Measurements from ENCODE around the gene IPO7.
"Not testable (repeated sequence)": the region's sequence is repeated elsewhere in the genome, so short reads cannot be mapped to it uniquely, and the experiment has no call there.

The IPO7 gene

DNA sequence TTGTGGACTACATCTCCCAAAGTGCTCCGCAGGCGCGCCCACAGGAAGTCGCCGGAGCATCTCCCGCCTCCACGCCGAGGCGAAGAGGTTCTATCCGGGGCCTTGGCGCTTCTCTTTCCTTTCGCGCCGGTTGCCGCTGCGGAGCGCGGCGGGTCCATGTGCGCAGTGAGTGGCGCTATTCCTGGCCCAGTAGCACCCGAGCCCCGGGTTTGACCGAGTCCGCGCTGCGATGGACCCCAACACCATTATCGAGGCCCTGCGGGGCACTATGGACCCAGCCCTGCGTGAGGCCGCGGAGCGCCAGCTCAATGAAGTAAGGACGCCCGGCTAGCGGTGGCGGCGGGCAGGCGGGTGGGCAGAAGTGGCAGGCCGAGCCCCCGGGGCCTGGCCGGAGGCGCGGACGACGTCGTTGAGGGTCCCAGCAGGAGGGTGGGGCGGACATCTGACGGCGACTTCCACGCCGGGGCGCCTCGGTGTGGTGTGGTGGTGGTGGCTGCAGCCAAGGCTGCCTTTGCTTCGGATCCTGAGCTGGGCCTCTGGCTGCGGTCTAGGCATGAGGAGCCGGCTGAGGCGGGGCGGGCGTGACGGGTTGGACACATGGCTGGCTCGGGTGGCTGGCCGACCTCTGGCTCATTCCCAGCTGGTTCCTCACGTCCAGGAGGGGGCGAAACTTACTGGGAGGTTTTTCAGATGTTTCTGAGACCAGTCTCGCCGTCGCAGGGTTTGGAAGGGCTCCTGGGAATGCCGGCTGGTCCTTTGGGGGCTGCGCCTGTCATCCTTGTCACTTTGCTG, at the start of gene IPO7:
IPO7 (plus strand) TSS at position 118 of the 792 bp plus-strand sequence; CDS start at position 230, 112 bp downstream.
- peak; percentile 94 for DNase-seq (ENCODE audit: low spot score)

DNA sequence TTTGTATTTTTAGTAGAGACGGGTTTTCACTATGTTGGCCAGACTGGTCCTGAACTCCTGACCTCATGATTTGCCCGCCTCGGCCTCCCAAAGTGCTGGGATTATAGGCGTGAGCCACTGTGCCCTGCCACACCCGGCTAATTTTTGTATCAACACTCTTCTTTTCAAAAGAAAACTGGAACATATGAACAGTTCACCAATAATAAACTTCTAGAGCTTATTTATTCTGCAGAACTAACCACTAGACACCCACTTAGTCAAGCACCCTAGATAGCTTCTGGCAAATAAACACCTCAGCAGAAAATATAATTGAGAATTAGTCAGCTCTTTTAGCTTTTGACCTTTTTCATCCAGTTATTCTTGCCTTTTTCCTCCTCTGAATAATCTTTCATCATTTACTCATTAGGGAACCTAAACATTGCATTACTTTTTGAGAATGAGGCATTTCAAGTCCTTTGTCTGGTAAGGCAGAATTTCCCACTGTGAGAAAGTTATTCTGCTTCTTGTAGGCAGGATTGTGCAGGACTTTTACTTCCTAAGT, 42.7 kb upstream of the IPO7 start:
- no peak for DNase-seq (ENCODE audit: low spot score)

DNA sequence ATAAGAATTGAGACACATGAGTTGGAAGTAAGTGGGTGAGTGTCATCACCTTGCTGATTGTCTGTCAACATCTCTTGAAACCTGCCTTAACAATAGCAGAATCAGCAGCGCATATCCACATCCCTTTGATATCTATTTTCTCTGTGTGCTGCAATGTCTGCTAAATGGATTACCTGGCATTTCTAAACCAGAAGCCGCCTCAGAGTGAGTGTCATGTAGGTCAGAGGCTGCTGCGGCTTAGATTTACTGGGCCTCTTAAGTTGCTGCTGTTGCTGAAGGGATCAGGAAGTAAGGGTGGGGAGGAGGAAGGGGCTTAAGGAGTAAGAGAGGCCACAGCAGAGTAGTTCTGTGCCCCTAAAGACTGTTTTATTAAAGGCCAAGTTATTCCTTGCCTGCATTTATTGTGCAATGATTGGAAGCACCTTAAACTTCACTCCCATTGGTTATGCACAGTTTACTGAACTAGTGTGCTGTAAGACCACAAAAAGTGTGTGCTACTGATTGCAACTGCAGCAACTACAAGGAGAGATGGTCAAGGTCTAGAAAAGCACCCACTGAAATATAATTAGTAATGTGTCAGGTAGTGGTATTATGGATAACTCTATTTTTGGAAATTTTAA, 40.3 kb upstream of the IPO7 start:
- DNase-seq (ENCODE audit: low spot score): no peak

DNA sequence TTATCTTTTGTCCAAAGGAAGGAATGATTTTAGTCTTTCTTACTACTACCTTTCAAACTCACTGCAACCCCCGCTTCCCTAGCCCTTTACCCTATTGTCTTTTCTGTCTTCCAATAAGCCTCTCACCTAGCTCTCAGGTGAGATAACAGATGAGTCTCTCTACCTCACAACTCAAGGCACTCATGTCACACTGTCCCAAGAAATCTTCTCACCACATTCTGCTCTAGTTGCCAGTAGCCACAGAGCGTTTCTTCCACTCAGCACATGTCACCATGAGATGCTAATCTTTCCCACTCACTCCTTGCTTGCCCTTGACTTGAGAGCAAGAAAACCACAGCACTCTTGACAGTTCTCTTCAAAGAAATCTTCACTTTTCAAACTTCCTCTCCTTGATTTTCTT, 37.4 kb upstream of the IPO7 start:
- no peak for DNase-seq (ENCODE audit: low spot score)

DNA sequence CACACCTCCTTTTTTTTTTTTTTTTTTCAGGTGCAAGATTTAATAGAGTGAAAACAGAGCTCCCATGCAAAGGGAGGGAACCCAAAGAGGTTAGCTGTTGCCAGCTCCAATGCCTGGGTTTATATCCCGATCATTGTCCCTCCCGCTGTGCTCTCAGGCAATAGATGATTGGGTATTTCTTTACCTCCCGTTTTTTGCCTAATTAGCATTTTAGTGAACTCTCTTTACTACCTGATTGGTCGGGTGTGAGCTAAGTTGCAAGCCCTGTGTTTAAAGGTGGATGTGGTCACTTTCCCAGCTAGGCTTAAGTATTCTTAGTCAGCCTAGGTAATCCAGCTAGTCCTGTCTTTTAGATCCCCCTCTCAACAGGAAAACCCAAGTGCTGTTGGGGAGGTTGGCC, 36.7 kb upstream of the IPO7 start:
- DNase-seq (ENCODE audit: low spot score): not testable (repeated sequence)

DNA sequence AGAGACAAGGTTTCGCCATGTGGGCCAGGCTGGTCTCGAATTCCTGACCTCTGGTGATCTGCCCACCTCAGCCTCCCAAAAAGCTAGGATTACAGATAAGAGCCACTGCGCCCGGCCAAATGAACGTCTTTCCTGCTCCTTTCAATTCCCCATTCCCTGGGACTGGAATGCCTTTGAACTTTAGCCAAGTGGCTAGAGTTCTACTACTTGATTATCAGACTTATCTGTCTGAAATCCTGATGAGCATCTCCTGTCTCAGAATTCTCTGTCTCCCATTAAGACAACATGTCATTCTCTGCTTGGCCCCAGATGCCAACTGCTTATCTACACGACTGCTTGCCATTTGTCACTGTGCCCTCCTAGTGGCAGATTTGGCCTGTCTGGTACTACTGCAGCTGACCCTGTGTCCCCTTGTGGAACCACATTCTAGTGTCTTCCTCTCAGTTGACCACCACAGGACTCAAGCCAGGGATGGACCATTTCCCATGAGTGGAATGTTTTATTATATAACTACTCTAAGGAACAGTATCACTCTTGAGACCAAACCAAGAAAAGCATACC, 33.1 kb upstream of the IPO7 start:
- no peak for DNase-seq (ENCODE audit: low spot score)

DNA sequence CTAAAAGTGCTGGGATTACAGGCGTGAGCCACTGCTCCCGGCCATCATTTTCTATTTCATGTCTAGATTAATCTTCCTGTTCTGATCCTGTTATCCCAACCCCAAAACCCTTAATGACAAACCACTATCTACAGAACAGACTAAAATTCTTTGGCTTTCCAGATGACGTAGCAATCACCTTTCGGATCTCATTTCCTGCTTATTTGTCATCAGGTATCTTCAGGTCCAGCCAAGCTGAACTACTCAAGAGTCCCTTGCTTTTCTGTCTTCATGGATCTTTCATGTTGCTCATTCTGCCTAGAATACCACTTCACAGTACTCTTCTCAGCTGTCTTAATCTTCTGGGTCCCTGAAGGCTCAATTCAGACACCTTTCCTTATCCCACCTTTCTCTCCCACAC, 27.4 kb upstream of the IPO7 start:
- no peak for DNase-seq (ENCODE audit: low spot score)

DNA sequence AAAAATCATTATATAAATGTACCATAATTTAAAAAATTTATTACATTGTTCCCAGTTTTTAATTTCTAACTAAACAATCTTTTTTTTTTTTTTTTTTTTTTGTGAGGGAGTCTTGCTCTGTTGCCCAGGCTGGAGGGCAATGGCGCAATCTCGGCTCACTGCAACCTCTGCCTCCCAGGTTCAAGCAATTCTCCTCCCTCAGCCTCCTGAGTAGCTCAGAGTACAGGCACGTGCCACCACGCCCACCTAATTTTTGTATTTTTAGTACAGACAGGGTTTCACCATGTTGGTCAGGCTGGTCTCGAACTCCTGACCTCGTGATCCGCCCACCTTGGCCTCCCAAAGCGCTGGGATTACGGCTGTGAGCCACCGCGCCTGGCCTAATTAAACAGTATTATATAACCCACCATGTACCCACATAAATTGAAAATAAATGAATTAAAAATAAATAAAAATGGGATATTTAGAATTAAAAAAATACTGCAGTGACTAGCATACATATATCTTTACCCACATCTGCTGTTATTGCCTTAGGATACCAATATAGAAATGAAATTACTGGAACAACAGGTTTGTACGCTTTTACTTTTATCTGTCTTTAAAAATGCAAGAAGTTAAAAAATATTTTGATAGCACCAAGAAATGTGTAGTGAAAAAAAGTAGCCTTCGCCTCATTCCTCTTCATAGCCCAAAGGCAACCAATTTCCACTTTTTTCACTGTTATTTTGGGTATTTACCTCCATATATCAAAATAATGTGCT, 23.4 kb upstream of the IPO7 start:
- not testable (repeated sequence) for DNase-seq (ENCODE audit: low spot score)

DNA sequence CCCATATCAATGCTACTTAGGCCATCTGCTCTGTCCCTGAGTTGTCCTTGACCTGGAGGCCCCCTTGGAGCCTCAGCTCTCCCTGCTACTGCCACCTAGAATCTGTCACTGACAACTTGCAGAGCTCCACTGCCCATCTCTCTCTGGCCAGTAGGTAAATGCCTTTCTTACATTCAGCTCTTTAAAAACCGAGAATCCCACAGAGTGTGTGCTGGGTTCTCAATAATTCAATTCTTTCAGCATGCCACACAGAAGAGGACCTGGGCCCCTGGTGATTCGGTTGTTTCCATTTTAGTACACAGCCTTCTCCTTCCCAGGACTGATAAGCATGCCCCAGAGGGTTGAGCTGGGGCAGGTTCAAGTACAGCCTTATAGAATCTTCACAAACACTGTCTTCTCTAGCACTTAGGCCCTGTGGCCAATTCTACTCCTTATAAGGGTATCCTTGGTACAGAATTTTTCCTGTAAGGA, 22.0 kb upstream of the IPO7 start:
- DNase-seq (ENCODE audit: low spot score): peak; percentile 15

DNA sequence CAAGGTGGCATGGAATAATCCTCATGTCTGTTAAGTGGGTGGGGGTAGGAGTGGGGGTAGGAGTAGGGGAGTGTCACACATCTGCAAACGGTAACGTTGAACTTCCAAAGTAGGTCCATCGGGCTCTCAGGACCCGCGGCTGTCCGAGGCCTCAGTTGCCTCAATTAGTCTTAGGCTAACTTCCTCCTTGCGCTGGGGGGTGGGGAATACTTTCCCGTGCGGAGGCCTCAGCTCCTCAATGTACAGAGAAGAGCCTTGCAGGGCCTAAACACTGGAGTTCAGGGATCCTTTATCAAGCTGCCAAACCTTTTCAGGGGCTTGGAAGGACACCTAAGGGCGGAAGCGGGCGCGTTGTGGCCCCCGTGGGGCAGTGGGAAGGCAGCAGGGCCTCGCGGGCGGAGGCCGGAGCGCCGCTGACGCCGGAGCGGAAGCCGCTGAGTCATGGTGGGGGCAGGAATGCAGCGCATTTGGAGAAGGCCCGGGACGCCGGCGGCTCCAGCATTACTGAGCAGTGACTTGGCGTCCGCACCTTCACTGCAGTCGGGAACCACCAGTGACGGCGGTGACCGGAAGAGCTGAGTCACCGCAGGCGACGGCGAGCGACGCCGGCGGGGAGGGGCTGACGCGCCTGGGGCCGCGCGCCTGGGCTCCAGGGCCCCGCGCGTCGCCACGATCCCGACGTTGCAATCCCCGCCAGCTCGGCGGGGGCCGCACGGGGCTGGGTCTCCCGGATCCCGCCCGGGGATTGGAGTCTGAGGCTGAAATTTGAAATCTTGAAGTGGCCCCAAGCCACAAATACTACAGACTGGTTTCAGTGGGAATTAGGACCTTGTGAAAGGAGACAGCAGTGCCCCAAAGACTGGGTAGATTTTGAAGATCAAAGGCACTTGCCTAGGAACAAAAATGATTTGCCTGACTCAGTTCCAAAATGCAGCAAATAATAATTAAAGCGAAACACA, 20.2 kb upstream of the IPO7 start:
- DNase-seq (ENCODE audit: low spot score): peak; percentile 91

DNA sequence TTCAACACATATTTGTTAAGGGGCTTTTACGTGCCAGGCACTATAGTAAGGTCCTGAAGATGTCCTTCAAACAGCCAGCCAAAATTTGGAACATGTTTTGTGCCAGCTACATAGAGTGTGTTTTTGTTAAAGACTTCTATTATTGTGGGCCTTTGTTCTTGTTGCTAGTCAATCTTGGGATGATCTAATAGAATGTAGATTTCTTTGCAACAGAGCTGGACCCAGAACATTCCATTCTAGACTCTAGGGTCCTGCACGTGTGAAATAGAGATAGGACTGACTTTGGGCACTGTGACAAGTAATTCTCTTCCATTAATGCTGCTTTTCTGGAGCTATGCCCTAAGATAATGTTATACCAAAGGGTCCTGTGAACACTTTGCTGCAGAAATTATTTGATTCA, 16.9 kb upstream of the IPO7 start:
- DNase-seq (ENCODE audit: low spot score): no peak

DNA sequence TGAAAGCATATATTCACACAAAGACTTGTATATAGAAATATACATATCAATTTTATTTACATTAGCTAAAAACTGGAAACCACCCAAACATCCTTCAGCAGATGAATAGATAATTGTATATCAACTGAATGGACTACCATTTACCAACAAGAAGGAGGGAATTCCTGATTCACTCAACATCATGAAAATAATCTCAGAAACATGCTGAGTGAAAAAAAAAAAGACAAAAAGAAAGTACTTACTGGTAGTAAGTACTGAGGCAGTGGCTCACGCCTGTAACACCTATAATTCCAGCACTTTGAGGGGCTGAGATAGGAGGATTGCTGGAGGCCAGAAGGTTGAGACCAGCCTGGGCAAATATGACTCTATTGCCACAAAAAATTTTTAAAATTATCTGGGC, 7.4 kb upstream of the IPO7 start:
- no peak for DNase-seq (ENCODE audit: low spot score)

DNA sequence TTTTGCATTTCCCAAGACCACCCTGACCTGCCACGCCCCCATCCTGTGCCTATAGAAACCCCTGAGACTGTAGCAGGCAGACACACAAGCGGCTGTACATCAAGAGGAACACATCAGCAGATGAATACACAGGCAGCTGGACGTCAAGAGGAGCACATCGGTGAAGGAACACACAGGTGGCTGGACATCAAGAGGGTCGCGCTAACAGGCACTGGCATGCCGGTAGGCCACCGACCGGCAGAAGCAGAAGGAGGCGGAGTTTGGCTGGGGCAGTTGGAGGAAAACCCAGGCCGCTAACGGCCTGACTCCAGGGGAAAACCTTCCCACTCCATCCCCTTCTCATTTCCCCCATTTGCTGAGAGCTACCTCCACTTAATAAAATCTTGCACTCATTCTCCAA, 5.4 kb upstream of the IPO7 start:
- no peak for DNase-seq (ENCODE audit: low spot score)

DNA sequence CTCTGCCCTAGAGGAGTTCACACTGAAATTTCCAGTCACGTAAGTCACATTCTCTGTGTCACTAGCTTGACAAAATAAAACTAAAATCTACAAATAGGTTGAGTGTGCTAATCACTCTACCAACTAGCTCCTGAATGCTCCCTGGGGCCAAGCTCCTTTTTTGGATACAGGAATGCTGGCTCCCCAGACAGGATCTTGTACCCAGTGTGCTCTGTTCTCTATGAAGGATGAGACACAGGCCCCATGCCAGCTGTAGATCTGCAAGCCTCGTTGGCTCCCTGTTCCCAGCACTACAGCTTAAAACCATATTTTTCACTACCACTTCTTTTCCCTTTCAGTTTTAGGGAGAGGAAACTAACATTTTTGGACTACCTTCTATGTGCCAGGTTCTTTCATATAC, 3.7 kb upstream of the IPO7 start:
- DNase-seq (ENCODE audit: low spot score): no peak

DNA sequence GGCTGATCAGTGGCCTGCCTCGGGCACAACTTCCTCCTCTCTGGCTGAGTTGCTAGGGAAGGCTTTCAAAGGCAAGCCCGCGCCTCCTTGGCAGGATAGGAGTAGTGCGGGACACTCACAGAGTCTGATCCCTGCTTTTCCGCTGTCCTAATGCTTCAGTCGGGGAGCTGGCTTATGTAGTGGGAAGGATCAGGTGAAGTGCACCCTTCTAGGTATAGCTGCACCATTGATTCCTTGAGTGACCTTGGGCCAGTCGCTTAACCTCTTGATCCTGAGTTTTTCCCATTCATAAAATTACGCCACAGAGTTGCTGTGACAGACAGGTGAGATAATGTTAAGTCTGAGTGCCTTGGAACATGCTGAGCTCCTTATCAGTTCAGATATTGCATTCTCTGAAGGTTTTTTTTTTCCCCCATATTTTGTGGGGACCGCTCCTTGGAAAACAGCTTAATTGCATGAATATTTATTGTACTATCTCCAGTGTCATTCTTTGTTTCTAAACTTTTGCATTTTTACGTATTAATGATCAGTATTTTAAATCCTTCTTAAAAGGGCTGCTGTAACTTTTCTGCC, 961 bp downstream of the IPO7 start:
- DNase-seq (ENCODE audit: low spot score): peak; percentile 32

DNA sequence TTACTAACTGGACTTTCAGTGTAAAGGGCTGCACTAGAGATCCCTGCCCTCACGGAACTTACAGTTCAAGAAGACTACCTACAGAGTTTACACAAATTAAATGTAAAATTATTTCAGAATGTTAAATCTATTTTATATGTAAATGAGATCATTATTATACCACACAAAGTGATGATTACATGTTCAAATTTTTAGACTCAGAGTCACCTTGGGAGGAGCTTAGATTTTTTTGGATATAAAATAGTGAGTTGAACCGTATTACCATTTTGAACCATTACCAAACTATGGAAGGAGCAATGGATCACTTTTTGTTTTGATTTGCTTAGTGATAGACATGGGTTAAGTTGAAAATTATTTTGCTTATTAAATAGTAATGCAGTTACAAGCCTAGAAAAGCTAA, 1.6 kb downstream of the IPO7 start:
- no peak for DNase-seq (ENCODE audit: low spot score)

DNA sequence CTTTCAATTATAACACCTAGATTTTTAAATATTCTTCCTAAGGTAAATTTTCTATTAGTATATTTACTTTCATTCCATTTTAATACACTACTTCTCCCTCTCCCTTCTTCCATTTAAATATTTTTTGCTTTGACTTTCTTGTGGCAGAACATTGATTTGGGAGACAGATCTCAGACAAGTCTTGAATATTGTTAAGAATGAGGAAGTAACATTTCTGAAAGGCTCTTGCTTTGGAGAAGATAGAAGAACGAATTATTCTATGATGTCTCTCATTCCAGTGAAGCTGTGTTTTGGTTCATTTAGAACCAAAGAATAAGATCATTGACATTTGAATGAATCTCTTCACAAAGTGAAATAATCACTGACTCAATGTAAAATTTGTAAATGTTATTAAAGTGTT, 2.4 kb downstream of the IPO7 start:
- DNase-seq (ENCODE audit: low spot score): no peak

DNA sequence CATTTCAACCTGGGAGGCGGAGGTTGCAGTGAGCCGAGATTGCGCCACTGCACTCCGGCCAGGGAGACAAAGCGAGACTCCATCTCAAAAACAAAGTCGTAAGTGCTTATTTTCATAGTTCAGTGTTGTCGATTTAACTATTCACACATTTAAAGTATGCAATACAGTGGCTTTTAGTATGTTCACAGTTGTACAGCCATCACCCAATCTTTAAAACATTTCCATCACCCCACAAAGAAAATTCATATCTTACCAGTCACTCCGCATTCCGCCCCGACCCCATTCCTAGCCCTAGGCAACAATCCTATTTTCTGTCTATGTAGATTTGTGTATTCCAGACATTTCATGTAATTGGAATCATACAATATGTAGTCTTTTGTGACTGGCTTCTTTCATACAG, 11.9 kb downstream of the IPO7 start:
- DNase-seq (ENCODE audit: low spot score): no peak

DNA sequence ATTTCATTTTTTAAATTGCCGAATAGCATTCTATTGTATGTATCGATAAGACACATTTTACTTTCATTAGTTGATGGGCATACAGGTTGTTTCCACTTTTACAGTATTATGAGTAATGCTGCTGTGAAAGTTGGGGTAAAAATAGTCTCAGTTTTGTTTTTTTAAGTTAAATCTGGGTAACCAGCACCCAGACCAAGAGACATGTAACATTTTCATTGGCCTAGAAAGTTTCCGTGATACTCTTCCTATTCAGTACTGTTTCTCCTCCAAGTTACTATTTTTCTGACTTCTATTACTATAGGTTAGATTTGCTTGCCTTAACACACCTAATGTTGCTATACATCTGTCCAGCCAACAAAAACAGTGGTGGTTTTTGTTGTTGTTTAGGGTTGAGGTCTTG, 12.3 kb downstream of the IPO7 start:
- DNase-seq (ENCODE audit: low spot score): peak; percentile 13

DNA sequence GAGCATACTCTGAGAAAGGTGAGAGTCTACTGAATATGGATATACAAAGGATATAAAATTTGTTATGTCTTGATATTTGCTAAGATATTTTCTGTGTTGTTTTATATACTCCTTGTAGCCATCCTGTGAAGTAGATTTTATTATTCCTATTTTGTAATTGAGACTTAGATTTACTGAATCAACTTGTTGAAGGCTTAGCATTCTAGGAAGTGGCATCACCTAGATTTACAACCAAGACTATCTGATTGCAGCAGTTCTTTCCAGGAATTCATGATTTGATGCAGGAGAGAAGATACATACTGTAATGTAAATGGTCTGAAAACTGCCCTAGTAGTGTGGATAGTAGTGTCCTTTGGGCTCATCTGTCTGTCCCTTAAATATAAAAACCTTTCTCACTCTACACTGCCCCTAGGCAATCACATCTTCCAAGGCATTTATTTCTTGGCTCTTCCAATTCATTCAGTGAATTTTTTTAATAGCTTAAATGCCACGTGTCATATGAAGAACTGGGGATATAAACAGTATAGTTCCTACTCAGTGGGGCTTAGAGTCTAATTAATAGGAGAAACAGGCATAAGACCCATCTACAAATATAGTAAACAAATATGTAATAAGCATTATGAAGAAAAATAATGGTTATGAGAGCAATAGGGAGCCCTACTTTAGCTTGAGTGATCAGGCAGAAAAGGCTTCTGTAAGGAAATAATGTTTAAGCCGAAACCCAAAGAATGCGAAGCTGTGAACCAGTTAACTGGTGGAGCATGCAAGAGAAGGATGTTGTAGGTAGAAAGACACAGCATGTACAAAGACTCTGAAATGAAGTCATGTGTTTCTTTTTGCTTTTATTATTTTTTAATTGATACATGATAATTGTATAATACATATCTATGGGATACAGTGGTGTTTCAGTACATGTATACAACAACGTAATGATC, 13.6 kb downstream of the IPO7 start:
- DNase-seq (ENCODE audit: low spot score): no peak
